B cell (primary cell): ENCODE data around the gene CRY2. TPM values are rescaled to one million over a fixed set of nuclear protein-coding genes. Genes with fewer than 3 reads are reported as not detected.

ENCODE experiments used
- ATAC-seq: fragments of 200-7000 bp; cut with Tn5 transposase; one replicate; pipeline ENCODE4 v1.10.0; 2021; ENCODE audit warnings: low read depth, mild to moderate bottlenecking, moderate number of reproducible peaks, moderate library complexity
- CTCF ChIA-PET: fragments of 350-600 bp; sonication (Branson Sonifier 250); formaldehyde crosslinking; loops from one replicate; lab custom pipeline; 2021; ENCODE audit warnings: antibody characterized with exemption, inconsistent platforms; lab: Charles Lee
- POLR2A ChIA-PET: fragments of 350-600 bp; sonication (Branson Sonifier 250); formaldehyde crosslinking; loops from one replicate; lab custom pipeline; 2021; ENCODE audit warnings: antibody characterized with exemption; lab: Charles Lee
- DNase-seq: peaks from one replicate; pipeline ENCODE4 v3.0.0; 2013
- H2AFZ ChIP-seq: 2 replicates; pipeline ENCODE4 v1.6.1; 2012; ENCODE audit warnings: mild to moderate bottlenecking, low read depth, low read length; ENCODE audit not compliant: insufficient read depth, poor library complexity, severe bottlenecking
- H3K27ac ChIP-seq, 2 donors: 1 replicate in 1 of 2; 2 replicates in 1 of 2; pipeline ENCODE4 v1.5.1; 2012 to 2013; ENCODE audit warnings: low read length in 2 of 2, mild to moderate bottlenecking in 2 of 2, moderate library complexity in 1 of 2
- H3K27me3 ChIP-seq, 4 experiments: fragments of 200-600 bp in 1 of 4; sonication (generic) in 1 of 4; replicated peaks in 1 of 4; 1 replicate in 2 of 4; 2 replicates in 2 of 4; pipeline versions ENCODE4 v1.6.1 to v1.7.0; 2013 to 2016; ENCODE audit warnings: low read length in 3 of 4, mild to moderate bottlenecking in 2 of 4, mixed read lengths in 1 of 4, moderate library complexity in 1 of 4; ENCODE audit not compliant: insufficient read depth in 4 of 4, control insufficient read depth in 3 of 4; ENCODE audit errors: control extremely low read depth in 1 of 4
- H3K36me3 ChIP-seq, 2 experiments: replicated peaks in 1 of 2; 1 replicate in 1 of 2; 2 replicates in 1 of 2; pipeline versions ENCODE4 v1.6.1 to v1.7.1; 2013; ENCODE audit warnings: low read length in 1 of 2; ENCODE audit not compliant: insufficient read depth in 2 of 2, control insufficient read depth in 1 of 2; ENCODE audit errors: control extremely low read depth in 1 of 2, extremely low read depth in 1 of 2
- H3K4me1 ChIP-seq, 2 donors: fragments of 200-600 bp in 1 of 2; sonication (generic) in 1 of 2; 1 replicate in 1 of 2; 2 replicates in 1 of 2; pipeline versions ENCODE4 v1.5.1 to v1.6.1; 2013 to 2017; ENCODE audit warnings: low read length in 2 of 2; ENCODE audit not compliant: control insufficient read depth in 2 of 2, insufficient read depth in 2 of 2
- H3K4me2 ChIP-seq: replicated peaks from 2 replicates; pipeline ENCODE3; 2012; ENCODE audit warnings: mild to moderate bottlenecking, low read depth, low read length; ENCODE audit not compliant: poor library complexity, severe bottlenecking
- H3K4me3 ChIP-seq, 5 experiments: fragments of 200-600 bp in 1 of 5; sonication (generic) in 1 of 5; 1 replicate in 3 of 5; 2 replicates in 2 of 5; pipeline versions ENCODE4 v1.5.1 to v1.7.0; 2011 to 2016; ENCODE audit warnings: low read length in 4 of 5, mild to moderate bottlenecking in 4 of 5, low read depth in 2 of 5, control low read depth in 1 of 5, moderate library complexity in 1 of 5; ENCODE audit not compliant: insufficient read depth in 1 of 5; ENCODE audit errors: control extremely low read depth in 1 of 5, extremely low read depth in 1 of 5
- H3K79me2 ChIP-seq: fragments of 200-600 bp; sonication (generic); one replicate; pipeline ENCODE4 v1.6.0; 2016; ENCODE audit warnings: low read length; ENCODE audit not compliant: control insufficient read depth, insufficient read depth
- H3K9ac ChIP-seq: fragments of 200-600 bp; sonication (generic); 2 replicates; pipeline ENCODE4 v1.6.1; 2017; ENCODE audit warnings: mild to moderate bottlenecking, low read length, moderate library complexity
- H3K9me3 ChIP-seq, 3 donors: one replicate each; pipeline versions ENCODE4 v1.6.1 to v1.7.1; 2013; ENCODE audit warnings: low read length in 2 of 3; ENCODE audit not compliant: control insufficient read depth in 2 of 3, insufficient read depth in 1 of 3; ENCODE audit errors: control extremely low read depth in 1 of 3
- H4K20me1 ChIP-seq: 2 replicates; pipeline ENCODE4 v1.6.0; 2012; ENCODE audit warnings: mild to moderate bottlenecking, low read length; ENCODE audit not compliant: insufficient read depth, control insufficient read depth, poor library complexity, severe bottlenecking
- H3K27ac Mint-ChIP-seq: one replicate; pipeline ENCODE4 v1.8.0; 2021; ENCODE audit warnings: mixed read lengths
- H3K27me3 Mint-ChIP-seq: one replicate; pipeline ENCODE4 v1.8.0; 2021; ENCODE audit warnings: mixed read lengths
- H3K4me1 Mint-ChIP-seq: one replicate; pipeline ENCODE4 v1.8.0; 2021; ENCODE audit warnings: mixed read lengths
- H3K4me3 Mint-ChIP-seq: one replicate; pipeline ENCODE4 v1.8.0; 2021; ENCODE audit warnings: mixed read lengths
- H3K9me3 Mint-ChIP-seq: one replicate; pipeline ENCODE4 v1.8.0; 2022; ENCODE audit warnings: mixed read lengths; ENCODE audit not compliant: insufficient read depth
- CTCF ChIP-seq: fragments of 200-600 bp; IDR thresholded peaks from one replicate; pipeline ENCODE4 v1.8.0; 2022; ENCODE audit warnings: antibody characterized with exemption, mild to moderate bottlenecking
- EZH2 ChIP-seq: IDR thresholded peaks from 2 replicates; pipeline ENCODE4 v1.6.1; 2012; ENCODE audit warnings: borderline replicate concordance, low read depth, mild to moderate bottlenecking, moderate library complexity, low read length; ENCODE audit not compliant: insufficient read depth, poor library complexity, severe bottlenecking
- WGBS: methylation state at CpG from one replicate; pipeline ENCODE4 v1.1.5; 2013; ENCODE audit warnings: missing lambda C conversion rate; ENCODE audit not compliant: insufficient coverage; 5-methylcytosine and 5-hydroxymethylcytosine counted together
- intact Hi-C: fragments of 100-400 bp; cut with micrococcal nuclease; formaldehyde crosslinking; loops from one replicate; pipeline ENCODE4 v1.10.0; 2022
- polyA plus RNA-seq: library from polyadenylated mRNA; depleted of rRNA; stranded (reverse); fragments of >200 nt; gene quantifications from 2 replicates; pipeline ENCODE4 v1.2.3, GENCODE V29; 2012
- total RNA-seq, 2 donors: library from RNA; stranded (reverse); fragments of 120-200 nt in 1 of 2; gene quantifications; 1 replicate in 1 of 2; 2 replicates in 1 of 2; pipeline versions ENCODE4 v1.2.3 to v1.2.4, GENCODE V29; 2013 to 2022

The CRY2 gene
- total and polyA plus RNA-seq, 2 donors (not counting 1 experiment from before 2014, with no cell fraction given) = 20.4 to 65.1 TPM

GRCh38 chr11:45869551-45869950 is 22.3 kb downstream of the CRY2 start:
- no peak for ATAC-seq
- H3K9ac ChIP-seq = no peak overlapping the region
- H3K27ac ChIP-seq = no peak overlapping the region
- no peak overlapping the region for H3K4me3 ChIP-seq
- H3K27ac Mint-ChIP-seq = no peak overlapping the region
- no peaks in the 10 kb centered on the region for H3K9me3 ChIP-seq
- no peaks in the 10 kb centered on the region for H3K27me3 Mint-ChIP-seq
- H4K20me1 ChIP-seq = no peaks in the 10 kb centered on the region
- ChIA-PET CTCF (interaction anchor here (2.3 kb wide), 1 partner anchor 137 kb away, joined by 8 read pairs; no protein-coding TSS in a partner anchor), POLR2A (no interaction called here)
- no peaks in the 10 kb centered on the region for H3K4me1 ChIP-seq
- no peaks in the 10 kb centered on the region for H3K9me3 Mint-ChIP-seq
- no peaks in the 10 kb centered on the region for H3K27me3 ChIP-seq
- DNase-seq = no peak
- H3K36me3 ChIP-seq = peaks cover 0 to 82% of the 10 kb centered on the region in 2 experiments
- no peak overlapping the region for H3K4me3 Mint-ChIP-seq
- TF ChIP-seq EZH2 (no peak), CTCF (no peak)
- WGBS = 91% methylated on average over 12 of the region's 12 CpGs
- no peaks in the 10 kb centered on the region for H3K79me2 ChIP-seq
- intact Hi-C loops = no loop called here
- no peak overlapping the region for H2AFZ ChIP-seq
- H3K4me1 Mint-ChIP-seq = no peaks in the 10 kb centered on the region
- no peak overlapping the region for H3K4me2 ChIP-seq

- 100% methylated on average over 4 of the region's 4 CpGs for WGBS
- Mint-ChIP-seq H3K27ac (no peak overlapping the region), H3K4me3 (no peak overlapping the region), H3K4me1 (no peaks in the 10 kb centered on the region), H3K9me3 (no peaks in the 10 kb centered on the region), H3K27me3 (no peaks in the 10 kb centered on the region)
- DNase-seq (no peak), ATAC-seq (no peak)
- Histone ChIP-seq H3K36me3 (peaks cover 0 to 75% of the 10 kb centered on the region in 2 experiments), H3K4me1 (no peaks in the 10 kb centered on the region), H3K27me3 (no peaks in the 10 kb centered on the region), H3K27ac (no peak overlapping the region), H4K20me1 (no peaks in the 10 kb centered on the region), H3K9me3 (no peaks in the 10 kb centered on the region), H3K79me2 (no peaks in the 10 kb centered on the region), H2AFZ (no peak overlapping the region), H3K4me3 (no peak overlapping the region), H3K9ac (no peak overlapping the region), H3K4me2 (no peak overlapping the region)
- POLR2A ChIA-PET = no interaction called here
- TF ChIP-seq CTCF (no peak), EZH2 (no peak)
- intact Hi-C loops = no loop called here
- CTCF ChIA-PET = interaction anchor here (1.5 to 6.5 kb wide), 4 partner anchors 10 to 137 kb away, joined by 3 to 87 read pairs (median 15); no protein-coding TSS in a partner anchor
Observed at GRCh38 chr11:45870706-45871105, 23.4 kb downstream of the CRY2 start.
